GM12878 (cell line): ENCODE data around the gene CFHR5. TPM values are rescaled to one million over a fixed set of nuclear protein-coding genes. Genes with fewer than 3 reads are reported as not detected.

Source experiments
- ATAC-seq: fragments of 200-7000 bp; cut with Tn5 transposase; 3 replicates; pipeline ENCODE4 v1.9.1; 2020; ENCODE audit warnings: mild to moderate bottlenecking, moderate library complexity
- BruUV-seq: library from RNA; stranded (reverse); fragments of 400-500 nt; replicated peaks from 2 replicates; lab custom pipeline; 2021; lab: Mats Ljungman, UMichigan
- CTCF ChIA-PET: fragments of 300-600 bp; sonication (Branson Sonifier 250); formaldehyde crosslinking; extraction: SDS; loops from one replicate; lab custom pipeline; 2021; ENCODE audit warnings: inconsistent platforms; lab: Yijun Ruan, JAX
- POLR2A ChIA-PET: fragments of 350-600 bp; formaldehyde crosslinking; extraction: SDS; loops from one replicate; lab custom pipeline; 2021; ENCODE audit warnings: inconsistent platforms; lab: Charles Lee
- RAD21 ChIA-PET: fragments of 300-600 bp; sonication (Branson Sonifier 250); formaldehyde crosslinking; loops from one replicate; lab custom pipeline; 2023; ENCODE audit warnings: antibody characterized with exemption; ENCODE audit not compliant: unreplicated experiment; lab: Charles Lee
- SMC1A ChIA-PET: fragments of 300-600 bp; sonication (Branson Sonifier 250); formaldehyde crosslinking; loops from one replicate; lab custom pipeline; 2023; ENCODE audit not compliant: unreplicated experiment, uncharacterized antibody; lab: Charles Lee
- DNase-seq: peaks from one replicate; pipeline ENCODE4 v3.0.0-alpha.2; 2011; ENCODE audit warnings: low read depth, low spot score
- FAIRE-seq: peaks from 3 replicates; lab custom pipeline; 2011; peaks lifted over from hg19 to GRCh38; lab: Jason Lieb, UNC
- H2AFZ ChIP-seq: 2 replicates; pipeline ENCODE4 v1.6.0; 2011; ENCODE audit warnings: low read depth, low read length, control low read depth; ENCODE audit not compliant: control insufficient read depth
- H3K27ac ChIP-seq: 2 replicates; pipeline ENCODE4 v1.5.1; 2011; ENCODE audit warnings: control low read depth; ENCODE audit not compliant: control insufficient read depth, insufficient read depth
- H3K27me3 ChIP-seq, 2 experiments: replicated peaks in 1 of 2; 2 replicates each; pipeline versions ENCODE4 v1.6.0 to v1.6.1; 2011; ENCODE audit warnings: low read length in 1 of 2; ENCODE audit not compliant: control insufficient read depth in 2 of 2, insufficient read depth in 2 of 2
- H3K36me3 ChIP-seq, 2 experiments: 2 replicates each; pipeline ENCODE4 v1.5.1; 2011; ENCODE audit warnings: low read length in 1 of 2; ENCODE audit not compliant: control insufficient read depth in 2 of 2, insufficient read depth in 2 of 2
- H3K4me1 ChIP-seq: 2 replicates; pipeline ENCODE4 v1.6.1; 2011; ENCODE audit warnings: mild to moderate bottlenecking, low read length, moderate library complexity, mixed read lengths; ENCODE audit not compliant: control insufficient read depth, insufficient read depth
- H3K4me2 ChIP-seq: 2 replicates; pipeline ENCODE4 v1.6.0; 2011; ENCODE audit warnings: control low read depth; ENCODE audit not compliant: control insufficient read depth, insufficient read depth
- H3K4me3 ChIP-seq: fragments of 200-600 bp; sonication (generic); 2 replicates; pipeline ENCODE4 v1.5.1; 2016
- H3K79me2 ChIP-seq: 2 replicates; pipeline ENCODE4 v1.6.0; 2011; ENCODE audit warnings: low read length; ENCODE audit not compliant: control insufficient read depth, insufficient read depth
- H3K9ac ChIP-seq: 2 replicates; pipeline ENCODE4 v1.8.0; 2011; ENCODE audit warnings: low read length, control low read depth, mixed read lengths; ENCODE audit not compliant: control insufficient read depth, insufficient read depth
- H3K9me3 ChIP-seq: replicated peaks from 3 replicates; pipeline ENCODE4 v1.5.1; 2011; ENCODE audit warnings: mild to moderate bottlenecking, low read length; ENCODE audit not compliant: control insufficient read depth, insufficient read depth
- H4K20me1 ChIP-seq: 2 replicates; pipeline ENCODE4 v1.6.0; 2011; ENCODE audit not compliant: control insufficient read depth, insufficient read depth
- CEBPZ ChIP-seq: fragments of 150-350 bp; IDR thresholded peaks from 2 replicates; pipeline ENCODE4 v1.6.1; 2016; ENCODE audit warnings: low read depth, low read length
- IRF3 ChIP-seq: fragments of 450-650 bp; IDR thresholded peaks from 2 replicates; pipeline ENCODE4 v1.6.1; 2014; ENCODE audit warnings: mild to moderate bottlenecking
- TCF7 ChIP-seq: IDR thresholded peaks from 2 replicates; pipeline ENCODE4 v1.6.1; 2014; ENCODE audit warnings: antibody characterized with exemption, borderline replicate concordance
- WGBS: methylation state at CpG from one replicate; pipeline ENCODE4 v1.1.6; 2016; ENCODE audit warnings: low lambda C conversion rate; ENCODE audit not compliant: insufficient replicate concordance, insufficient coverage; ENCODE audit errors: missing lambda C conversion rate; 5-methylcytosine and 5-hydroxymethylcytosine counted together
- in situ Hi-C: fragments of 300-500 bp; cut with MboI; formaldehyde crosslinking; loops from 9 replicates; pipeline ENCODE4 v1.14.3; 2018; ENCODE audit warnings: mixed read lengths
- intact Hi-C: fragments of 100-400 bp; cut with micrococcal nuclease; formaldehyde crosslinking; loops from one replicate; pipeline ENCODE4 v1.14.2; 2022; ENCODE audit not compliant: unreplicated experiment
- polyA plus RNA-seq, 11 experiments: library from polyadenylated mRNA; depleted of rRNA in 4 of 11; unstranded in 6 of 11; stranded (reverse) in 5 of 11; fragments of >200 nt; fragmentation: Nextera tagmentation in 4 of 11; fragmentation: Illumina TruSeq in 1 of 11; extraction: Ambion mirVana in 4 of 11; extraction: Trizol in 1 of 11; gene quantifications; 1 replicate in 1 of 11; 2 replicates in 10 of 11; pipeline versions ENCODE4 v1.2.1 to v1.2.3, GENCODE V29; 2011 to 2016; ENCODE audit warnings: inconsistent platforms in 2 of 11, missing spikeins in 2 of 11, low read depth in 1 of 11
- total RNA-seq, 4 experiments: library from RNA; depleted of rRNA in 3 of 4; stranded (reverse); fragments of >200 nt in 3 of 4; fragmentation: Illumina TruSeq in 1 of 4; extraction: Trizol in 1 of 4; gene quantifications; 2 replicates each; pipeline versions ENCODE4 v1.2.1 to v1.2.3, GENCODE V29; 2013 to 2021

Gene CFHR5
- total and polyA plus RNA-seq, 10 of the 15 experiments (the other 5 are each of a cell fraction or from before 2014, with no cell fraction given) = not detected

DNA sequence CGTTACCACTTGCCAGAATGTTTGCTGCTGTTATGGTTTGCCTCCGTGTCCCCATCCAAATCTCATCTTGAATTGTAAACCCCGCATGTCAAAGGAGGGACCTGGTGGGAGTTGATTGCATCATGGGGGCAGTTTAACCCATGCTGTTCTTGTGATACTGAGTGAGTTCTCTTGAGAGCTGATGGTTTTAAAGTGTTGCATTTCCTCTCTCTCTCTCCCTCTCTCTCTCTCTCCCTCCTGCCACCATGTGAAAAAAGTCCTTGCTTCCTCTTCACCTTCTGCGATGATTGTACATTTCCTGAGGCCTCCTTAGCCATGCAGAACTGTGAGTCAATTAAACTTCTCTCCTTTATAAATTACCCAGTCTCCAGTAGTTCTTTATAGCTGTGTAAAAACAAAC, 44.4 kb downstream of the CFHR5 start:
- Histone ChIP-seq H3K27me3 (no peaks in the 10 kb centered on the region), H3K79me2 (no peaks in the 10 kb centered on the region), H3K4me2 (no peak overlapping the region), H4K20me1 (no peaks in the 10 kb centered on the region), H3K27ac (no peak overlapping the region), H3K9ac (no peak overlapping the region), H3K4me1 (no peaks in the 10 kb centered on the region), H2AFZ (no peak overlapping the region), H3K9me3 (no peaks in the 10 kb centered on the region), H3K36me3 (no peaks in the 10 kb centered on the region), H3K4me3 (no peak overlapping the region)
- no TSS peak for BruUV-seq
- intact Hi-C loops (no loop called here), in situ Hi-C loops (no loop called here)
- WGBS = 15% methylated on average over 4 of the region's 4 CpGs
- TF ChIP-seq CEBPZ = no peak
- no peak for TF ChIP-seq IRF3
- TF ChIP-seq TCF7 = no peak
- CTCF ChIA-PET = no interaction called here
- ATAC-seq (no peak), FAIRE-seq (no peak), DNase-seq (no peak)
- POLR2A ChIA-PET = no interaction called here
- RAD21 ChIA-PET = no interaction called here
- SMC1A ChIA-PET = no interaction called here
